Body of pancreas (tissue), 4 donors: ENCODE data around the gene CHCHD3.

Experiments
- CTCF ChIP-seq, 7 experiments: fragments of 450-650 bp in 4 of 7; fragments of 200-600 bp in 3 of 7; sonication (generic) in 3 of 7; IDR thresholded peaks; one replicate each; pipeline ENCODE4 v1.5.1; 2016 to 2019; ENCODE audit warnings: antibody characterized with exemption in 7 of 7
- POLR2A ChIP-seq, 3 donors: fragments of 450-650 bp; IDR thresholded peaks; one replicate each; pipeline ENCODE4 v1.6.1; 2016; ENCODE audit warnings: antibody characterized with exemption in 3 of 3, mild to moderate bottlenecking in 2 of 3

GRCh38 chr7:132743974-132744373 is 337.9 kb downstream of the CHCHD3 start:
- TF ChIP-seq CTCF (IDR thresholded peaks at IDR 0.05) = no peak
- TF ChIP-seq POLR2A (IDR thresholded peaks at IDR 0.05) = no peak
